ENCODE measurements around the gene PCF11. TPM values are rescaled to one million over a fixed set of nuclear protein-coding genes. Genes with fewer than 3 reads are reported as not detected.
A peak's percentile ranks its signal among the peaks of the same experiment; 100 is the strongest.
"Not testable (repeated sequence)": the region's sequence is repeated elsewhere in the genome, so short reads cannot be mapped to it uniquely, and the experiment has no call there.

Gene PCF11
- total RNA-seq, result 24.5 TPM
- long read RNA-seq, full-length matches to known transcripts, result 2 of 6 reads
- long read RNA-seq, partial matches to known transcripts, result 2 of 6 reads
- long read RNA-seq, other reads (novel, unspliced or antisense), result 2 of 6 reads

- ATAC-seq (peak; percentile 17), DNase-seq (ENCODE audit: missing footprints) (no peak)
- intact Hi-C loops (cut with DNase I), result loop anchor here (1.0 to 5.0 kb wide), 4 partner anchors 36 to 256 kb away; partner anchors contain the start of genes ANKRD42, DDIAS, PRCP and RAB30
Measured at GRCh38 chr11:83156996-83157593, at the start of gene PCF11. PCF11 (plus strand) TSS chr11:83157131; CDS start chr11:83157440, 309 bp downstream.

GRCh38 chr11:83112886-83113285, 44.0 kb upstream of the PCF11 start:
- intact Hi-C loops (cut with DNase I), result no loop called here
- DNase-seq (ENCODE audit: missing footprints) (no peak), ATAC-seq (no peak)

- intact Hi-C loops (cut with DNase I), result no loop called here
- ATAC-seq, result no peak
- no peak for DNase-seq (ENCODE audit: missing footprints)
Measured at GRCh38 chr11:83115026-83115425, 41.9 kb upstream of the PCF11 start.

- ATAC-seq, result no peak
- no peak for DNase-seq (ENCODE audit: missing footprints)
- intact Hi-C loops (cut with DNase I), result no loop called here
Measured at GRCh38 chr11:83115551-83115950, 41.4 kb upstream of the PCF11 start.

GRCh38 chr11:83116015-83116641, 40.8 kb upstream of the PCF11 start:
- ATAC-seq (no peak), DNase-seq (ENCODE audit: missing footprints) (no peak)
- intact Hi-C loops (cut with DNase I), result no loop called here

- intact Hi-C loops (cut with DNase I), result no loop called here
Measured at GRCh38 chr11:83118814-83119213, 38.1 kb upstream of the PCF11 start.

GRCh38 chr11:83119216-83119615, 37.7 kb upstream of the PCF11 start:
- ATAC-seq, result no peak
- intact Hi-C loops (cut with DNase I), result no loop called here
- no peak for DNase-seq (ENCODE audit: missing footprints)

More at GRCh38 chr11:83118814-83119213, 38.1 kb upstream of the PCF11 start:
- no peak for ATAC-seq
- no peak for DNase-seq (ENCODE audit: missing footprints)

GRCh38 chr11:83120327-83120726, 36.6 kb upstream of the PCF11 start:
- intact Hi-C loops (cut with DNase I), result no loop called here
- ATAC-seq (no peak), DNase-seq (ENCODE audit: missing footprints) (no peak)

- ATAC-seq, result no peak
- no peak for DNase-seq (ENCODE audit: missing footprints)
- intact Hi-C loops (cut with DNase I), result no loop called here
Measured at GRCh38 chr11:83122050-83122449, 34.9 kb upstream of the PCF11 start.

- intact Hi-C loops (cut with DNase I), result no loop called here
- no peak for DNase-seq (ENCODE audit: missing footprints)
- no peak for ATAC-seq
Measured at GRCh38 chr11:83122766-83123165, 34.2 kb upstream of the PCF11 start.

GRCh38 chr11:83124636-83125424, 32.1 kb upstream of the PCF11 start:
- no peak for ATAC-seq
- no peak for DNase-seq (ENCODE audit: missing footprints)
- intact Hi-C loops (cut with DNase I), result no loop called here

GRCh38 chr11:83125577-83125976, 31.4 kb upstream of the PCF11 start:
- intact Hi-C loops (cut with DNase I), result no loop called here
- ATAC-seq (peak; percentile 52), DNase-seq (ENCODE audit: missing footprints) (no peak)

GRCh38 chr11:83127310-83127637, 29.7 kb upstream of the PCF11 start:
- no peak for ATAC-seq
- DNase-seq (ENCODE audit: missing footprints), result no peak
- intact Hi-C loops (cut with DNase I), result no loop called here

GRCh38 chr11:83132191-83132590, 24.7 kb upstream of the PCF11 start:
- intact Hi-C loops (cut with DNase I), result no loop called here
- DNase-seq (ENCODE audit: missing footprints) (no peak), ATAC-seq (no peak)

GRCh38 chr11:83133266-83133665, 23.7 kb upstream of the PCF11 start:
- intact Hi-C loops (cut with DNase I); DNase-seq (ENCODE audit: missing footprints); ATAC-seq: not testable (repeated sequence)

- intact Hi-C loops (cut with DNase I), result no loop called here
- no peak for ATAC-seq
Measured at GRCh38 chr11:83139310-83139709, 17.6 kb upstream of the PCF11 start.

GRCh38 chr11:83140691-83141455, 16.1 kb upstream of the PCF11 start:
- intact Hi-C loops (cut with DNase I), result no loop called here
- no peak for DNase-seq (ENCODE audit: missing footprints)
- no peak for ATAC-seq

More at GRCh38 chr11:83139310-83139709, 17.6 kb upstream of the PCF11 start:
- DNase-seq (ENCODE audit: missing footprints), result no peak

- intact Hi-C loops (cut with DNase I), result no loop called here
- ATAC-seq (no peak), DNase-seq (ENCODE audit: missing footprints) (no peak)
Measured at GRCh38 chr11:83147895-83148294, 9.0 kb upstream of the PCF11 start.

- DNase-seq (ENCODE audit: missing footprints), result no peak
- intact Hi-C loops (cut with DNase I), result no loop called here
- no peak for ATAC-seq
Measured at GRCh38 chr11:83150450-83150849, 6.5 kb upstream of the PCF11 start.

Measured in Right ventricle myocardium inferior (tissue), 1 donor.